Loucy (cell line): Measurements from ENCODE around the gene RPL28.

ENCODE experiments used
- EZH2phosphoT487 ChIP-seq: fragments of 200-600 bp; IDR thresholded peaks from 2 replicates; pipeline ENCODE4 v1.6.1; 2018; ENCODE audit warnings: antibody characterized with exemption, mild to moderate bottlenecking, moderate library complexity, borderline replicate concordance
- TF ChIP-seq, protein P1 (sequence below): fragments of 200-600 bp; sonication (generic); conservative IDR thresholded peaks from 2 replicates; pipeline ENCODE4 v1.5.1; 2014; ENCODE audit warnings: mild to moderate bottlenecking, antibody characterized with exemption, low read length

DNA sequence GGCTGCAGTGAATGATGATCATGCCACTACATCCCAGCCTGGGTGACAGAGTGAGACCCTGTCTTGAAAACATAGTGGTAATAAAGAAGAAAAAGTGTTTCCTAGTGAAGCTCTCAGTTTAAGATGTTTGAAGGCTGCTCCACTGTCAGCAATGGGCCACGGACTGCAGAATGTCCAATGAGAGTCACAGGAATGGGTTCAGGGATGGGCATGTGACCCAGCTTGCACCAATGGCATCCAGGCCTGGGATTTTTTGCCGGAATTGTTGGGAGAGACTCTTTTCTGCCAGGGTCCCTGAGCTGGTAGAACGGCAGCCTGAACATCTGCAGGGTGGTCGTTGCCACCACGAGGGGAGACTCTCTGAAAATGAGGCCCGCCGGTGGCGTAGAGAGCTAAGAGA is 51.1 kb downstream of the RPL28 start:
- TF ChIP-seq, protein P1, sequence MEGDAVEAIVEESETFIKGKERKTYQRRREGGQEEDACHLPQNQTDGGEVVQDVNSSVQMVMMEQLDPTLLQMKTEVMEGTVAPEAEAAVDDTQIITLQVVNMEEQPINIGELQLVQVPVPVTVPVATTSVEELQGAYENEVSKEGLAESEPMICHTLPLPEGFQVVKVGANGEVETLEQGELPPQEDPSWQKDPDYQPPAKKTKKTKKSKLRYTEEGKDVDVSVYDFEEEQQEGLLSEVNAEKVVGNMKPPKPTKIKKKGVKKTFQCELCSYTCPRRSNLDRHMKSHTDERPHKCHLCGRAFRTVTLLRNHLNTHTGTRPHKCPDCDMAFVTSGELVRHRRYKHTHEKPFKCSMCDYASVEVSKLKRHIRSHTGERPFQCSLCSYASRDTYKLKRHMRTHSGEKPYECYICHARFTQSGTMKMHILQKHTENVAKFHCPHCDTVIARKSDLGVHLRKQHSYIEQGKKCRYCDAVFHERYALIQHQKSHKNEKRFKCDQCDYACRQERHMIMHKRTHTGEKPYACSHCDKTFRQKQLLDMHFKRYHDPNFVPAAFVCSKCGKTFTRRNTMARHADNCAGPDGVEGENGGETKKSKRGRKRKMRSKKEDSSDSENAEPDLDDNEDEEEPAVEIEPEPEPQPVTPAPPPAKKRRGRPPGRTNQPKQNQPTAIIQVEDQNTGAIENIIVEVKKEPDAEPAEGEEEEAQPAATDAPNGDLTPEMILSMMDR: no peak
- TF ChIP-seq EZH2phosphoT487: no peak
